NCI-H128 (cell line): ENCODE measurements around the gene CCDC97.
"Not testable (repeated sequence)": the region's sequence is repeated elsewhere in the genome, so short reads cannot be mapped to it uniquely, and the experiment has no call there.

ENCODE experiments used
- DNase-seq: peaks from one replicate; lab custom pipeline; 2025; ENCODE audit not compliant: unreplicated experiment; lab: John Stamatoyannopoulos, UW

CCDC97 gene

DNA sequence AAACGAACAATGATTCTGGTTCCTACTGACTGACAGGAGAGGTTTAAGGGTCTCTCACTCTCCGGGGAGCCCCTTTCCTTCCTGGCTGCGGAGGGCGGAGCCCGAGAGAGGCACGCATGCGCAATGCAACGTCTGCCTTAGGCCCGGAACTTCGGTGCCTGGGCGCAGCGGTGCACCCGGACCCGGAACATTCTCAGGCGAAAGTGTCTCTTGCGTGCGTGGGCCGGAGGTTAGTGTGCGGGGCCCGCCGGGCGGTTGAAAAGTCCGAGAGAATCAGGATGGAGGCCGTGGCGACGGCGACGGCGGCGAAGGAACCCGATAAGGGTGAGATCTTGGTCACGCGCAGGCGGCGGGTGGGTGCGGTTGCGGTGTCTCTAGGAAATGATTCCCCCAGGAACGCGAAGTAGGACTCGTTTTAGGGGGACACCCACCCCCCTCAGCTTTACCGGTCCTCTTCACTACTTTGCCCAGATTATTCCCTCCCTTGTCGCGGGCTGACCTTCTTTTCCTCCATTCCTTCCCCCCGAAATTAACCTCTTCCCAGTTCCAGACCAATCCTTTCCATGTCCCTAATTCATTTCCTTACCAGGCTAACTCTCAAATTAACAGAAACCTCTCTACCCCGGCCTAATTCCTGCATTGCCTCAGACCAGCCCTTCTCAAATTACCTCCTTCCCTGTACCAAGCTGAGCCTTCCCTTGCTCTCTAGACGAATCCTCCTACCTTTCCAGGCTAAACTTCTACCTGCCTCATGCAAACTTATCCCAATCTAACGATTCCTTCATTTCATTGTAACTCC, at the start of gene CCDC97:
Gene CCDC97 (plus strand): TSS at position 140 of the 799 bp plus-strand sequence. CDS start 139 bp downstream, at position 279.
- DNase-seq, result peak; percentile 83

DNA sequence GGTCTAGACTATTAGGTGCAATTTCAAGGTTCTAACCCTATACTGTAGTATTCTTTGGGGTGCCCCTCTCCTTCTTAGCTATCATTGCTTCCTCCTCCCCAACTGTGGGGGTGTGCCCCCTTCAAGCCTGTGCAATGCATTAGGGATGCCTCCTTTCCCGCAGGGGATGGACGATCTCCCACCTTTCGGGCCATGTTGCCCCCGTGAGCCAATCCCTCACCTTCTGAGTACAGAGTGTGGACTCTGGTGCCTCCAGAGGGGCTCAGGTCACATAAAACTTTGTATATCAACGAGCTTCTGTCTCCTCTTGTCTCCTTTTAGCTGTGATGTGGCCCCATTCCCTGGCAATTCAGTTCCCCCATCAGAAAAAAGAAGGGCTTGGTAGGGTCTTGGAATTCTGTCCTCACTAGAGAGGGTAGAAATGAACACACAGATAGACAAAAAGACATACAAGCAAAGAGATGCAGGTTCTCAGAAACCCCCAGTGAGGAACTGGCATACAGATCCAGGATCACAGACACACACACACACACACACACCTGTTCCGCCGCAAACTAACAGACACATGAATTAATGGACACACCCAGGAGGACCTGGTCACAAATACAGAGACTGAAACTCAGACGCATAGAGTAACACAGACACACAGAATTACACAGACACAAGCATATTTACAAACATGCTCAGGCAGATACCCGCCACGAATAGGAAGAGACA, 48.3 kb upstream of the CCDC97 start:
- DNase-seq, result no peak

GRCh38 chr19:41263042-41263849, 46.7 kb upstream of the CCDC97 start:
- peak; percentile 81 for DNase-seq

DNA sequence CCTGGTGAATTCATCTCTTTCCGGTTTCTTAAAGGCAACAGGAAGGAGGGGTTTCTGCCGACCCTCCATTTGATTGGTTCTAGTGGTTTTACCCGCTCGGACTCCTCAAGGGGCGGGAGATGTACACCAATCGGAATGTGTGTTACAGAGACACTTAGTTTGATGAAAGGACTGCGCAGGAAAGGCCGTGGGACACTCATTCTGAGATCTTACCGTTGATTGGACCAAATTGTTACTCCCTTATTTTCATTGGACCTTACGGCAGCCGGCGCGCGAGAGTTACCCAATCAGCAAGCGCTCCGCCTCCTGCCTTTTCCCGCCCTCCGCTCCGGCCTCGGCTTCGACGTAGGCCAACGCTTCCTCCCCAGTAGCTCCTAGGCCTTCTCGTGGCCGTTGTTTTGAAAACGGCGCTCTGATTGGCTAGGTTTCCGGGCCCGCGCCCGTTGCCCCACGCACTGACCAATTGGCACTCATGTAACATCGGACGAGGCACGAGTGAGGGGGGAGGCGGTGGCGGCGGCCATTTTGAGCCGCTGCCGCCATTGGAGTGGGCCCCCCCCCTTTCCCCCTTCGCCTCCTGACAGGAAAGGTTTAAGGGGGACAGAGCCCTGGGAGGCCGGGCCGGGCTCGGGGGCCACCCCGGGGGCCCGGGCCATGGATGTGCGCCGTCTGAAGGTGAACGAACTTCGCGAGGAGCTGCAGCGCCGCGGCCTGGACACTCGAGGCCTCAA, 46.0 kb upstream of the CCDC97 start, which contains the start of gene HNRNPUL1:
Gene HNRNPUL1 (plus strand): TSS at position 523 of the 731 bp plus-strand sequence. CDS start 132 bp downstream, at position 655.
- DNase-seq, result peak; percentile 100

GRCh38 chr19:41264581-41265394, 45.2 kb upstream of the CCDC97 start:
- no peak for DNase-seq

DNA sequence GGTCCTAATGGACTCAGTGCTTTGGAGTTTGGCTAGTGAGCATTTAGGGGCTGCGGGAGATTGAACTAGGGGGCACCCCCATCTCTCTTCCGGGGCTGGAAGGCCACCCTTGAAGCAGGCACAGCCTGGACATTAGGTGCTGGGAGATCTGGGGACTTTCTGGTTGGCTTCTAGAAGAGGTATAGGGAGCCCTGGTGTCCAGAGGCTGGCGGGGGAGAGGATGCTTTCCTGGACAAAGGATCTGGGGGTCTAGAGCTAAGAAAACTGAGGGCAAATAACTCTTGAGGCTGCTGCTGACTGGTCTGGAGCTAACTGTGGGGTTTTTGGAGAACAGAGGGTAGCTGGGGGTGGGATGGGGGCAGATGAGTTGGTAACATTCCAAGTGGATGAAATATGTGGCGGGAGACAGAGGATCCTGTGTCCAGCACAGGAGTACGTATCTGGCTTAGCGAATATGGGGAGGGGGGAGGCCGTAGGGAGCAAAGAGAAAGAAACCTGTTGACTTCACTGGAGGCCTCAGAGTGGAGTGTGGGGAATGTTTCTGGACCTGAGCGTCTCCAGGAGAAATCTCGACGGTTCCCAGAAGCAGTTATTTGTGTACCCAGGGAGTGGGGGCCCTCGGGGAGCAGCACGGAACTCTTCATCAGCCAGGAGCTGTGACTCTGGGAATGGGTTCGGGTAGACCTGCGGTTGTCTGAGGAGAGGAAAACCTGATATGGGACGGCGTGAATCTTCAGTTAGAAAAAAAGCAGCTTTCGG, 44.4 kb upstream of the CCDC97 start:
- DNase-seq, result no peak

DNA sequence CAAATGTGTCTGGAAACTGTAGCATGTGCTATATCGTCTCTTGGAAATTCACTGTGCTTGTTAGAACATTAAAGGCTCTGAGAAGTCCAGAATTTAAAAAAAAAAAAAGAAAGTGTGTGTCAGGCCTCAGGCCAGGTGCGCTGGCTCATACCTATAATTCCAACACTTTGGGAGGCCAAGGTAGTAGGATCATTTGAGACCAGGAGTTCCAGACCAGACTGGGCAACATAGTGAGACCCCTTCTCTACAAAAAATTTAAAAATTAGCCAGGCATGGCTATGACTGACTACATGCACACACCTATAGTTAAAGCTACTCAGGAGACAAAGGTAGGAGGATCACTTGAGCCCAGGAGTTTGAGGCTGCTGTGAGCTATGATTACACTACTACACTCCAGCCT, 40.9 kb upstream of the CCDC97 start:
- no peak for DNase-seq

- no peak for DNase-seq
Measured at GRCh38 chr19:41269571-41269970, 40.4 kb upstream of the CCDC97 start.

- DNase-seq, result no peak
Measured at GRCh38 chr19:41273076-41273475, 36.9 kb upstream of the CCDC97 start.

DNA sequence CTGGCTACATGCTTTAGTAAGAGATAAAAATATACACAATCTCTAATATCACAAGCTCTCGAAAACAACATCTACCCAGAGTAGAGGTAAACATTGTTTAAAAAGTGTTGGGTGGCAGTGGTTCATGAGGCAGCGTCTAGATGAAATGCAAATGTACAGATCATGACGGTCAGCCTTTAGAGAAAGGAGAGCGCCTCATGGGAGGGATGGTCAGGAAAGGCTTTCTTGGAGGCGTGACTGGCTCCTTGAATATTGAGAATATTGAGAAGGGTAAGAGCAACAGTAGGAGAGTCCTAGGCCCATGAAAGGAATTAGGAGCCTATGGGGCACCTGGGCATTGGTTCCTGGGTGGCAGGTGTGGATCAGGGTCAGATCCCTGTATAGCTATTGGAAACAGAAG, 35.2 kb upstream of the CCDC97 start:
- no peak for DNase-seq

- DNase-seq, result no peak
Measured at GRCh38 chr19:41276231-41276630, 33.7 kb upstream of the CCDC97 start.

DNA sequence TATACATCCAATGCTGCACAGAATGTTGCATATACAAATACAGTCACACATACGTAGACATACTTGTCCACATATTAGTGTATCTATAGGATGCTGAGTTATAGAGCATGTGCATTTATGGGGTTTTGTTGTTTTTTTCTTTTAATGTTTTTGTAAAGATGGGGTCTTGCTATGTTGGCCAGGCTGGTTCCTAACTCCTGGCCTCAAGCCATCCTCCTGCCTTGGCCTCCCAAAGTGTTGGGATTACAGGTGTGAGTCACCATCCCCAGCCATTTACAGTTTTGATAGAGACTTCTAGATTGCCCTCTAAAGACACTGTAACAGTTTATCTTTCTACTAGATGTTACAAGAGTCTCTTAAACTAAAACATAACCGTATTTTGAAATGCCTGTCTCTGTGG, 31.5 kb upstream of the CCDC97 start:
- no peak for DNase-seq

GRCh38 chr19:41288673-41289530, 21.1 kb upstream of the CCDC97 start:
- no peak for DNase-seq

DNA sequence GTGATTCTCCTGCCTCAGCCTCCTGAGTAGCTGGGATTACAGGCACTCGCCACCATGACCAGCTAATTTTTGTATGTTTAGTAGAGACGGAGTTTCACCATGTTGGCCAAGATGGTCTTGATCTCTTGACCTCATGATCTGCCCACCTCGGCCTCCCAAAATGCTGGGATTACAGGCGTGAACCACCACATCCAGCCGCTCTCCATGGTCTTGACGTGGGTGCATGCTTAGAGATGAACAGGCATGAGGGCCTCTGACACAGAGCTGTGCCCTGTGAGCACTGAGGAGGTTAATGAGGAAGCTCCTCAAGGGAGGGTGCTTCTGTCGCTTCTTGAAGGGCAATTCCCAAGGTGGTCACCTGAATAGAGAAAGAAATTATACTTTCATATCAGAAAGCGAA, 20.2 kb upstream of the CCDC97 start:
- not testable (repeated sequence) for DNase-seq

- no peak for DNase-seq
Measured at GRCh38 chr19:41294393-41294792, 15.6 kb upstream of the CCDC97 start.

- no peak for DNase-seq
Measured at GRCh38 chr19:41295499-41295898, 14.5 kb upstream of the CCDC97 start.

DNA sequence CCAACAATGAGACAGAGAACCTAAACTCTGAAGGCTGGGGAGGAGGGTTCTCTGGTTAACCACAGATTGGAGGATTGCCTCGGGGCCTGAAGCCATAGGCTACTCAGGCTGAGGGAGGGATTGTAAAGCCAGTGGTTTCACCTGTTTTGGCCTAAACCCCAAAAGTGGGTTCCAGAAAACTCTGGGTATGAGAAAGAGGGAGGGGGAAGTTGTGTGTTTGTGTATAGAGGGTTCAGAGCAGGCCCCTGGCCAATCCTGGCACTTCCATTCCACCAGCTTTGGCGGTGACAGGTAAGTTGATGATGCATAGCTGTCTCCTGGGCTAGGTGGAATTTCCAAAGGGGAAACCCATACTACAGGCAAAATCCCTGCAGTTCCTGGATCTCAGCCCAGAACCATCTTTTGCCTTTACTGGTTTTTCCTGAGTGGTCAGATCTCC, 13.5 kb upstream of the CCDC97 start:
- no peak for DNase-seq
